CD14-positive monocyte (primary cell): ENCODE measurements around the gene KCNQ1. TPM values are rescaled to one million over a fixed set of nuclear protein-coding genes. Genes with fewer than 3 reads are reported as not detected.

Experiments
- DNase-seq, 3 donors: peaks; one replicate each; pipeline ENCODE4 v3.0.0-alpha.2; 2011 to 2022
- H2AFZ ChIP-seq: 2 replicates; pipeline ENCODE4 v1.6.0; 2012; ENCODE audit warnings: mild to moderate bottlenecking, low read depth, low read length, inconsistent platforms; ENCODE audit not compliant: insufficient read depth, poor library complexity, severe bottlenecking
- H3K27ac ChIP-seq, 2 donors: 1 replicate in 1 of 2; 2 replicates in 1 of 2; pipeline ENCODE4 v1.5.1; 2012 to 2013; ENCODE audit warnings: low read length in 2 of 2, control low read depth in 1 of 2, inconsistent platforms in 1 of 2, low read depth in 1 of 2, mild to moderate bottlenecking in 1 of 2
- H3K27me3 ChIP-seq, 2 donors: one replicate each; pipeline versions ENCODE4 v1.6.0 to v1.6.1; 2011 to 2013; ENCODE audit warnings: low read length in 2 of 2; ENCODE audit not compliant: control insufficient read depth in 2 of 2, insufficient read depth in 2 of 2
- H3K36me3 ChIP-seq, 2 donors: replicated peaks in 1 of 2; 1 replicate in 1 of 2; 2 replicates in 1 of 2; pipeline versions ENCODE4 v1.5.1 to v1.6.1; 2012 to 2013; ENCODE audit warnings: low read length in 2 of 2, control low read depth in 1 of 2, inconsistent platforms in 1 of 2, mild to moderate bottlenecking in 1 of 2; ENCODE audit not compliant: insufficient read depth in 2 of 2, control insufficient read depth in 1 of 2
- H3K4me1 ChIP-seq, 2 donors: 1 replicate in 1 of 2; 2 replicates in 1 of 2; pipeline versions ENCODE4 v1.5.1 to v1.6.1; 2012 to 2013; ENCODE audit warnings: low read length in 2 of 2, control low read depth in 1 of 2, inconsistent platforms in 1 of 2, mild to moderate bottlenecking in 1 of 2, moderate library complexity in 1 of 2; ENCODE audit not compliant: insufficient read depth in 2 of 2, control insufficient read depth in 1 of 2
- H3K4me2 ChIP-seq: replicated peaks from 2 replicates; pipeline ENCODE3; 2012; ENCODE audit warnings: low read length, moderate library complexity, mild to moderate bottlenecking; ENCODE audit not compliant: poor library complexity, severe bottlenecking; ENCODE audit errors: extremely low read depth
- H3K4me3 ChIP-seq, 3 experiments: fragments of 200-600 bp in 1 of 3; sonication (generic) in 1 of 3; replicated peaks in 1 of 3; 1 replicate in 2 of 3; 2 replicates in 1 of 3; pipeline ENCODE4 v1.5.1; 2011 to 2013; ENCODE audit warnings: low read length in 3 of 3, mild to moderate bottlenecking in 3 of 3, control low read depth in 2 of 3, low read depth in 2 of 3, inconsistent platforms in 1 of 3, moderate library complexity in 1 of 3
- H3K79me2 ChIP-seq: 2 replicates; pipeline ENCODE4 v1.6.0; 2012; ENCODE audit warnings: mild to moderate bottlenecking, control low read depth, inconsistent platforms, low read length, moderate library complexity; ENCODE audit not compliant: insufficient read depth
- H3K9ac ChIP-seq: 2 replicates; pipeline ENCODE4 v1.6.0; 2017; ENCODE audit warnings: low read length, mild to moderate bottlenecking; ENCODE audit not compliant: insufficient read depth, poor library complexity, severe bottlenecking
- H3K9me3 ChIP-seq, 2 donors: replicated peaks in 1 of 2; 1 replicate in 1 of 2; 2 replicates in 1 of 2; pipeline versions ENCODE4 v1.5.1 to v1.6.1; 2012 to 2013; ENCODE audit warnings: low read length in 2 of 2, control low read depth in 1 of 2; ENCODE audit not compliant: control insufficient read depth in 1 of 2, insufficient read depth in 1 of 2
- H4K20me1 ChIP-seq: 2 replicates; pipeline ENCODE4 v1.6.0; 2012; ENCODE audit warnings: mild to moderate bottlenecking, low read length, control low read depth, moderate library complexity; ENCODE audit not compliant: insufficient read depth
- H3K27ac Mint-ChIP-seq, 7 donors: one replicate each; pipeline ENCODE4 v1.8.0; 2020; ENCODE audit warnings: mild to moderate bottlenecking in 7 of 7, mixed read lengths in 7 of 7, moderate library complexity in 6 of 7, inconsistent platforms in 2 of 7
- H3K27me3 Mint-ChIP-seq, 3 donors: one replicate each; pipeline ENCODE4 v1.8.0; 2021 to 2022; ENCODE audit warnings: low read depth in 3 of 3, mild to moderate bottlenecking in 3 of 3, mixed read lengths in 3 of 3, moderate library complexity in 3 of 3, inconsistent platforms in 1 of 3
- H3K36me3 Mint-ChIP-seq, 2 donors: one replicate each; pipeline ENCODE4 v1.8.0; 2020; ENCODE audit warnings: mixed read lengths in 2 of 2, inconsistent platforms in 1 of 2, mild to moderate bottlenecking in 1 of 2
- H3K4me1 Mint-ChIP-seq: one replicate; pipeline ENCODE4 v1.8.0; 2020; ENCODE audit warnings: mild to moderate bottlenecking, mixed read lengths
- H3K4me3 Mint-ChIP-seq, 2 donors: one replicate each; pipeline ENCODE4 v1.8.0; 2020; ENCODE audit warnings: mild to moderate bottlenecking in 2 of 2, mixed read lengths in 2 of 2, moderate library complexity in 1 of 2
- H3K9me3 Mint-ChIP-seq, 7 donors: one replicate each; pipeline ENCODE4 v1.8.0; 2020 to 2022; ENCODE audit warnings: mixed read lengths in 7 of 7, mild to moderate bottlenecking in 6 of 7, moderate library complexity in 6 of 7, inconsistent platforms in 2 of 7
- CTCF ChIP-seq: fragments of 200-600 bp; IDR thresholded peaks from one replicate; pipeline ENCODE4 v1.8.0; 2022; ENCODE audit warnings: antibody characterized with exemption, mild to moderate bottlenecking
- WGBS: methylation state at CpG from one replicate; pipeline ENCODE4 v1.1.5; 2013; ENCODE audit warnings: missing lambda C conversion rate; ENCODE audit not compliant: insufficient coverage; 5-methylcytosine and 5-hydroxymethylcytosine counted together
- intact Hi-C, 2 donors: fragments of 100-400 bp; cut with micrococcal nuclease; formaldehyde crosslinking; loops; one replicate each; pipeline versions ENCODE4 v1.15.0 to v1.15.1; 2023
- polyA plus RNA-seq, 3 donors: library from polyadenylated mRNA; depleted of rRNA in 1 of 3; unstranded in 2 of 3; stranded (reverse) in 1 of 3; fragments of 300-500 nt in 2 of 3; fragments of >200 nt in 1 of 3; fragmentation: Illumina TruSeq in 2 of 3; gene quantifications; 1 replicate in 2 of 3; 2 replicates in 1 of 3; pipeline ENCODE4 v1.2.3, GENCODE V29; 2012 to 2021

KCNQ1 gene
- polyA plus RNA-seq, 3 donors: 14.9 to 31.8 (median 21.6) TPM

- Histone ChIP-seq H3K4me3 (no peak overlapping the region), H4K20me1 (peaks cover 88% of the 10 kb centered on the region), H3K79me2 (peaks cover 10% of the 10 kb centered on the region), H3K9ac (no peak overlapping the region), H3K4me2 (no peak overlapping the region), H3K27me3 (no peaks in the 10 kb centered on the region), H3K4me1 (peaks cover 49 to 58% of the 10 kb centered on the region in 2 donors), H2AFZ (no peak overlapping the region), H3K27ac (no peak overlapping the region), H3K36me3 (peaks cover 19 to 36% of the 10 kb centered on the region in 2 donors), H3K9me3 (no peaks in the 10 kb centered on the region)
- H3K27ac Mint-ChIP-seq: no peak overlapping the region
- intact Hi-C loops: loop anchor here (5.0 to 10.0 kb wide), 3 partner anchors 228 to 562 kb away; partner anchors contain the start of genes C11orf21 (in 1 of the 2) and TSPAN32 (in 1 of the 2)
- no peaks in the 10 kb centered on the region for H3K9me3 Mint-ChIP-seq
- H3K4me1 Mint-ChIP-seq: peaks cover 59% of the 10 kb centered on the region
- no peak overlapping the region for H3K4me3 Mint-ChIP-seq
- peaks cover 35 to 64% of the 10 kb centered on the region in 2 donors for H3K36me3 Mint-ChIP-seq
- peaks cover 0 to 7% (median 2%) of the 10 kb centered on the region in 3 donors for H3K27me3 Mint-ChIP-seq
- 98% methylated on average over 14 of the region's 17 CpGs for WGBS
- no peak for DNase-seq
- no peak for TF ChIP-seq CTCF
Measured at GRCh38 chr11:2530131-2530854, 85.5 kb downstream of the KCNQ1 start.

- WGBS: 85% methylated on average over 10 of the region's 10 CpGs
- Histone ChIP-seq H3K4me3 (no peak overlapping the region), H3K4me2 (no peak overlapping the region), H3K36me3 (peaks cover 19 to 36% of the 10 kb centered on the region in 2 donors), H4K20me1 (peaks cover 88% of the 10 kb centered on the region), H3K9me3 (no peaks in the 10 kb centered on the region), H3K4me1 (peaks cover 48 to 58% of the 10 kb centered on the region in 2 donors), H3K27ac (no peak overlapping the region), H3K9ac (no peak overlapping the region), H2AFZ (no peak overlapping the region), H3K27me3 (no peaks in the 10 kb centered on the region), H3K79me2 (peaks cover 15% of the 10 kb centered on the region)
- no peak for TF ChIP-seq CTCF
- Mint-ChIP-seq H3K36me3 (peaks cover 32 to 59% of the 10 kb centered on the region in 2 donors), H3K9me3 (no peaks in the 10 kb centered on the region), H3K4me1 (peaks cover 58% of the 10 kb centered on the region), H3K4me3 (no peak overlapping the region), H3K27ac (peak overlapping the region in 1 of 7 donors; percentile 25), H3K27me3 (peaks cover 2 to 11% (median 4%) of the 10 kb centered on the region in 3 donors)
- intact Hi-C loops: loop anchor here (1.0 to 10.0 kb wide), 4 partner anchors 103 to 561 kb away; partner anchors contain the start of genes C11orf21 (in 1 of the 2) and TSPAN32 (in 1 of the 2)
- no peak for DNase-seq
Measured at GRCh38 chr11:2530855-2531200, 86.0 kb downstream of the KCNQ1 start.
